AG04450 (cell line): ENCODE results near the gene CETN2. TPM values are rescaled to one million over a fixed set of nuclear protein-coding genes. Genes with fewer than 3 reads are reported as not detected.

Experiments
- CTCF ChIA-PET: fragments of 300-600, 350-600 bp; formaldehyde crosslinking; extraction: SDS; loops from one replicate; lab custom pipeline; 2022; ENCODE audit warnings: antibody characterized with exemption, inconsistent platforms; lab: Charles Lee
- POLR2A ChIA-PET: fragments of 350-600 bp; formaldehyde crosslinking; extraction: SDS; loops from one replicate; lab custom pipeline; 2021; ENCODE audit warnings: antibody characterized with exemption, inconsistent platforms; lab: Yijun Ruan, JAX
- DNase-seq: peaks from one replicate; pipeline ENCODE4 v3.0.0-alpha.2; 2011; ENCODE audit warnings: low read depth, low spot score
- H3K27ac ChIP-seq: one replicate; pipeline ENCODE4 v1.5.1; 2012; ENCODE audit warnings: low read depth, low read length, control low read depth
- H3K27me3 ChIP-seq: one replicate; pipeline ENCODE4 v1.6.0; 2012; ENCODE audit warnings: low read length; ENCODE audit not compliant: control insufficient read depth, insufficient read depth
- H3K4me3 ChIP-seq: 2 replicates; pipeline ENCODE4 v1.5.1; 2011; ENCODE audit warnings: mild to moderate bottlenecking, low read depth, low read length, control low read depth
- H3K9me3 ChIP-seq: 2 replicates; pipeline ENCODE4 v1.5.1; 2012; ENCODE audit warnings: low read length; ENCODE audit not compliant: control insufficient read depth, insufficient read depth
- CTCF ChIP-seq: IDR thresholded peaks from 2 replicates; pipeline ENCODE4 v1.5.1; 2011; ENCODE audit warnings: low read depth, low read length, control low read depth, inconsistent platforms
- polyA plus RNA-seq: library from polyadenylated mRNA; depleted of rRNA; stranded (reverse); fragments of >200 nt; gene quantifications from 2 replicates; pipeline ENCODE4 v1.2.3, GENCODE V29; 2011

The CETN2 gene
- polyA plus RNA-seq, 1 experiment, result 70.9 TPM

DNA sequence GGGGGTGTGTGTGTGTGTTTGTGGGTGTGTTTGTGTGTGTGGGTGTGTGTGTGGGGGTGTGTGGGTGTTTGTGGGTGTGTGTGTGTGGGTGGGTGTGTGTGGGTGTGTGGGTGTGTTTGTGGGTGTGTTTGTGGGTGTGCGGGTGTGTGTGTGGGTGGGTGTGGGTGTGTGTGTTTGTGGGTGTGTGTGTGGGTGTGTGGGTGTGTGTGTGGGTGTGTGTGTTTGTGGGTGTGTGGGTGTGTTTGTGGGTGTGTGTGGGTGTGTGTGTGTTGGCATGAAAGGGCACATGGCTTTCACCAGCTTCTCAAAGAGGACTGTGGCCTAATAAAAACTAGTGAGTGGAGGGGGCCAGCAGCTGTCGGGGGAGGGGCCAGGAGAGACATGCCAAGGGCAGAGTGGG lies 42.0 kb upstream of the CETN2 start:
- no peak for DNase-seq
- no peak overlapping the region for H3K27ac ChIP-seq
- no peaks in the 10 kb centered on the region for H3K27me3 ChIP-seq
- no peak overlapping the region for H3K4me3 ChIP-seq
- CTCF ChIA-PET, result no interaction called here
- H3K9me3 ChIP-seq, result no peaks in the 10 kb centered on the region
- POLR2A ChIA-PET, result no interaction called here
- TF ChIP-seq CTCF, result no peak

GRCh38 chrX:152871260-152871659 lies 40.7 kb upstream of the CETN2 start:
- POLR2A ChIA-PET, result no interaction called here
- CTCF ChIA-PET, result no interaction called here

DNA sequence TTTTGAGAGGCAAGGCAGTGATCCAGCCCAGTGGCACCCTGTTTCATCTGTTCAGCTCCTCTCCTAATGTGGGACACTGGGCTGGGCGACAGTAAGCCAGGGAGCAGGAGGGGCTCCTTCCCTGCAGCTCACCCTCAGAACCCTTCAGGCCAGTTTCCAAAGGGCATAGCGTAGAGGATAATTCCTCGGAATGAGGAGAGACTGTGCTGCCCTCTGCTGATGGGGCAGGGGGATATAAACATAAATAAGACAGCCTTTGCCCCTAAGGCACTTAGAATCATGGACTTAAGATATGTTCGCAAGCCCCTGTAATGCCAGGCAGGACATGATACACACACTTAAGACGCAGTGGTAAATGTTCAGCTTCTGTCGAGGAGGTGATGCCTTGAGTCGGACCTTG lies 39.4 kb upstream of the CETN2 start:
- no peak overlapping the region for H3K27ac ChIP-seq
- TF ChIP-seq CTCF, result no peak
- CTCF ChIA-PET, result no interaction called here
- H3K9me3 ChIP-seq, result no peaks in the 10 kb centered on the region
- no peaks in the 10 kb centered on the region for H3K27me3 ChIP-seq
- POLR2A ChIA-PET, result no interaction called here
- no peak for DNase-seq
- H3K4me3 ChIP-seq, result no peak overlapping the region

More at GRCh38 chrX:152871260-152871659, 40.7 kb upstream of the CETN2 start:
- Histone ChIP-seq H3K4me3 (no peak overlapping the region), H3K27me3 (no peaks in the 10 kb centered on the region), H3K9me3 (no peaks in the 10 kb centered on the region), H3K27ac (no peak overlapping the region)
- no peak for TF ChIP-seq CTCF
- DNase-seq, result no peak

GRCh38 chrX:152866386-152866785 lies 35.8 kb upstream of the CETN2 start:
- no peak for TF ChIP-seq CTCF
- Histone ChIP-seq H3K27ac (no peak overlapping the region), H3K4me3 (no peak overlapping the region), H3K9me3 (no peaks in the 10 kb centered on the region), H3K27me3 (no peaks in the 10 kb centered on the region)
- no peak for DNase-seq
- POLR2A ChIA-PET, result no interaction called here
- CTCF ChIA-PET, result no interaction called here

- no peaks in the 10 kb centered on the region for H3K27me3 ChIP-seq
- no peak for DNase-seq
- H3K27ac ChIP-seq, result no peak overlapping the region
- H3K4me3 ChIP-seq, result no peak overlapping the region
- CTCF ChIA-PET, result no interaction called here
- POLR2A ChIA-PET, result no interaction called here
- no peaks in the 10 kb centered on the region for H3K9me3 ChIP-seq
- no peak for TF ChIP-seq CTCF
These were observed 34.8 kb upstream of the CETN2 start for GRCh38 chrX:152865232-152865920.
